Measurements from ENCODE around the gene PRDM16.
"Not testable (repeated sequence)": the region's sequence is repeated elsewhere in the genome, so short reads cannot be mapped to it uniquely, and the experiment has no call there.

PRDM16 gene

DNA sequence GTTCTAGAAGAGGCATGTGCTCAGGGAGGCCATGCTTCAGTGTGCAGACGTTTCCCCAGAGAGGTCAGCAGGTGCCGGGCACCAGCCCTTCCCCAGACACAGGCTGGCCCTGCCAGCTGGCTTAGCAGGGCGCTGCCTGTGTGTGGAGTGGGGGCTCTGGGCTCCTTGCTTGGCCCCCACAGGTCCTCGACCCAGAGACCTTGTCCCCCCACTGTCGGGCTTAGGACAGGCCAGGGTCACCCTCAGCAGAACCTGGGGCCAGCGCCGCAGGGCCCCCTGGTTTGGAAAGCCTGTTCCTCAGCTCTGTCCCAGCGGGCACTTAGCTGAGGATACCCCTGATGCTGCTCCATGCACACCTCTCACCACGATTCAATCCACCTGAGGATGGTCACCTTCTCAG is 213.2 kb downstream of the PRDM16 start:
- no peak for DNase-seq (ENCODE audit: low read depth)

DNA sequence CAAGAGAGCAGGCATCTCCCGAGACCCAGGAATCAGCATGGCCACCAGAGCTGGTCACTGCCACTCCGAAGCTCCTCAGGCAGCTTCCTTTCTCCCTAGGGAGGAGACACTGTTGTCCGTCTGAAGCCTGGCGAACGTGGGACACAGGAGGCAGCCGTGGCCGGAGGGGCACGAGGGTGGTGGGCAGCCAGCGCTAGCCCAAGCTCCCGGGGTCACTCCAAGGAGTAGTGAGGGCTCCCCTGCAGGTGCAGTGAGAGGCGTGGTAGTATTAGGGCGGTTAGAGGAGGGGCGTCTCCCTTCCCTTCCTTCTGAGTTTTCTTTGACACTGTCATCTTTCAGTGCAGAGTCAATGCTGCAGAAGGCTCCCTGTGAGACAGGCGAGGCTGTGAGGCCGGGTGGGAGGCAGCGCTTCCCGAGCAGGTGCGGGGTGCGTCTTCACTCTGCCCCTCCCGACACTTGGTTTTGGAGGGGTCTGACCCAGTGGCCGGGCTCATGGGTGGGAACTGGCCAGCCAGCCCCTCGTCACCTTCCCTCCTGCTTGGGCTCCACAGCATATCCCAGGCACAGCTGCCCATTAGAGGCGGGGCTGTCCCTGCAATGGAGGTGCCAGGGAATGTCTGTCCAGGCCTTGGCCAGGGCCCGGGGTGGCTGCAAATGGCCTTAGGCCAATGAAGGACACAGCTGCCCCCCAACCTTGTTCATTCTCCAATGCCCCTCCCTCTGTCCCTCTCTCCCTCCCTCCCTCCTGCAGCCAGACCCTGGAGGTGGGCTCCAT is 213.8 kb downstream of the PRDM16 start:
- DNase-seq (ENCODE audit: low read depth) = no peak

DNA sequence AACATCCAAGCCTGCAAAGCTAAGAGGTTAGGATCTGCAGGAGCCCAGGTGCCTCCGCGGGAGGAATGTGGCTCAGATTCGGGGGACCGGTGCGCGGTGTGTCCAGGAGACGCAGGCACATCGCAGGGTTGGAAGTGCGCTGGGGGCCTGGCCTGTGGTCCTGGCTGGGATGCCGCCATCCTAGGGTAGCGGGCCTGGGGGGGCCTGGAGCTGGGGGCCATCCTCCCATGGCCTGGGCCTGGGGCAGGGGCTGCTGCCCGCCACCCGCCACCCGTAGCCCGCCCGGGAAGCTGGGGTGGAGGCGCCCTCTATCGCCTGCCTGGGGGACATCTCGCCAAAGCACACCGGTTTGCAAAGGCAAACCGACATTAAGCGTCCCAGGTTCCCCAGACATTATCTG is 214.8 kb downstream of the PRDM16 start:
- DNase-seq (ENCODE audit: low read depth) = peak; percentile 15

DNA sequence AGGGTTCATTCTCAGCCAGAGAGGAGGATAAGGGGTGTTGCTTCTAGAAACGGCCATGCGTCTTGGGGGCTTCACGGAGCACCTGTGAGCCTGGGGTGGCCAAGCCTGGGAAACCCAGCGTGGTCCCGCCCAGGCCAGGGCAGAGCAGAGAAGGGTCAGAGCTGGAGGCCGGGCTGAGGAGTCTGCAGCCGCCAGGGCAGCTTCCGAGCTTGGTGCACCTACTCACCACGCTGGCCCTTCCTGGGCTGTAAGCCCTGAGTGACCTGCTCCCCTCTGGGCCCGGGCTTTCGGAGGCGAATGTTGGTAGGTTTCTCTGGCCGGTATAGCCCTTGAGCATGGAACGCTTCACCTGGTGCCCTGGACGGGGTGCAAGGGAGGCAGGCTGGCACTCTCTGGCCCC is 215.7 kb downstream of the PRDM16 start:
- DNase-seq (ENCODE audit: low read depth) = no peak

DNA sequence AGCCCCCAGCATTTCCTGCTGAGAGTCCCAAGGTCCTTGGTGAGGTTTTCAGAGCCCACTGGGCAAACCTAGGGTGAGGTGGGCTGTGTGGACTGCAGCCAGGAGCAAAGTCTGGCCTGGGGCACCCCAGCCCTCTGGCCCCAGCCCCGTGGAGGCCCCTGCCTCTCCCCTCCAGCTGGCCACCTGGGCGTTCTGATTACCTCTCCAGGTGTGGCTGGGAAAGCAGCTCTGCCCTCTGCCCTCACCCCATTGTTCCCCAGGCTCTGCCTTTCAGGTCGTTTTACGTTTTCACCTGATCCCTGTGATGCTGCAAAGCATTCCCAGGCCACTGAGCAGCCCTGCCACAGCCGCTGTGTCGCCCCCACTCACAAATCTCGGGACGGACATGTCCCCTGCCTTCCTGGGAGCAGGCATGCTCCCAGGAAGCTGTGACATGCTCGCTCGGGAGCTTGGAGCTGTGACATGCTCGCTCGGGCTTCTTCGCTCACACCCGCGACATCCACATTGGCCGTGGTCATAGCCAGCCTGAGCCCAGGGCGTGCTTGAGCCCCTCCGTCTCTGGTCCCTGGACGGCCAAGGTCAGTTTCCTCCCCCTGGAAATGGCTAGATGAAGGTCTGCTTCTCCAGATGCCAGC is 216.2 kb downstream of the PRDM16 start:
- DNase-seq (ENCODE audit: low read depth) = no peak

DNA sequence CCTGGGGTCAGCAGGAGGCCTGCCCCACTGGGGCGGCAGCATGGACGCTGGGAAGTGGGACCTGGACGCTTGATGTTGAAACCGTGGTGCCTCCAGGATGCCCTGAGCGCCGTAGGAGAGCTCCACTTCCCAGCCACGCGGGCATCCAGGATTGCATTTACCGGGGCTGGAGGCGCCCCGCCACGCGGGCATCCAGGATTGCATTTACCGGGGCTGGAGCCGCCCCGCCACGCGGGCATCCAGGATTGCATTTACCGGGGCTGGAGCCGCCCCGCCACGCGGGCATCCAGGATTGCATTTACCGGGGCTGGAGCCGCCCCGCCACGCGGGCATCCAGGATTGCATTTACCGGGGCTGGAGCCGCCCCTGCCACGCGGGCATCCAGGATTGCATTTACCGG is 218.1 kb downstream of the PRDM16 start:
- DNase-seq (ENCODE audit: low read depth) = not testable (repeated sequence)

DNA sequence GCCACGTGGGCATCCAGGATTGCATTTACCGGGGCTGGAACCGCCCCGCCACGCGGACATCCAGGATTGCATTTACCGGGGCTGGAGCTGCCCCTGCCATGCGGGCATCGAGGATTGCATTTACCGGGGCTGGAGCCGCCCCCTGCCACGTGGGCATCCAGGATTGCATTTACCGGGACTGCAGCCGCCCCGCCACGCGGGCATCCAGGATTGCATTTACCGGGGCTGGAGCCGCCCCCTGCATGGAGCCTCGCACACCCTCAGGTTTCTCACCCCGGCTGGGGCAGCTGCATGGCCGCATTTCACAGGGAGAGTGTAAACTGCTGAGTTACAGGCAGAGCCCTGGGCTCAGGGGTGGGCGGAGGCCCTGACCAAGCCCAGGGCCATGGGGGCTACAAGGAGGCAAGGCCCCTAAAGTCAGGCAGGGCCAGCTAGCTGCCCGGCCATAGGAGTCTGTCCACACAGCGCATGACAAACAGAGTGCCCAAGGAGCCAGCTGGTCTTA is 218.7 kb downstream of the PRDM16 start:
- DNase-seq (ENCODE audit: low read depth) = no peak

DNA sequence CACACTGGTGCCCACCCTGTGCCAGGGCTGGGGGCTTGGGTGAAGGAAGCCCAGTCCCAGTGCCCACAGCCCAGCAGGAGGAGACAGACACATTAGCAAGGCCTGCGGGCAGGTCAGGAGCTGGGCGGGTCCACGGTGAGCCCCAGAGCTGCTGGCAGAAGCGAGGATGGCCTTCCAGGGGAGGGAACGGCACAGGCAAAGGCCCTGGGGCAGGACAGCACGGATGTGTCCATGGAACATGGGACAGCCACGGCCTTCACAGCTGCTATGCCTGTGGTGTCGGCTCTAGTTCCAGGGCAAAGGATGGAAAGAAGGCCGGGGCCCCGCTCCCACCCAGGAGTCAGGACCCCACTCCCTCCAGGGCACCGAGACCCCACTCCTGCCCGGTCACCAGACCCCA is 220.5 kb downstream of the PRDM16 start:
- DNase-seq (ENCODE audit: low read depth) = no peak

DNA sequence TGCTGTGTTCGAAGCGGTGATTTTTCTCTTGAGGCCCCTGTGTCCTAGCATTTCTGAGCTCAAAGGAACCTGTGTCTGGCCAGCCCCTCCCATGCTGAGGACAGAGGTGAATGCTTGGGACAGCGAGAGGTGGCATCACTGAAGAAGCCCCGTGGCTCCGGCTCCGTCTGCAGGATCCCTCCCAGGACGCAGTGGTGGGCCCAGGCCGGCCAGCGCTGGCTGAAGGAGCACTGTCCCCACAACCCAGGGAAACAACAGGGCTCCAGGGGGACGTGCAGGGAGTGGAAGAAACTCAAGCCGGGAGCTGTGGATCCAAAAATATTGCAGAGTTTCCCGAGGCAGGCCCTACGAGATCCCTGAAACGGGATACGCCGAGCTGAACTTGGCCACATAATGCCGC is 221.4 kb downstream of the PRDM16 start:
- no peak for DNase-seq (ENCODE audit: low read depth)

DNA sequence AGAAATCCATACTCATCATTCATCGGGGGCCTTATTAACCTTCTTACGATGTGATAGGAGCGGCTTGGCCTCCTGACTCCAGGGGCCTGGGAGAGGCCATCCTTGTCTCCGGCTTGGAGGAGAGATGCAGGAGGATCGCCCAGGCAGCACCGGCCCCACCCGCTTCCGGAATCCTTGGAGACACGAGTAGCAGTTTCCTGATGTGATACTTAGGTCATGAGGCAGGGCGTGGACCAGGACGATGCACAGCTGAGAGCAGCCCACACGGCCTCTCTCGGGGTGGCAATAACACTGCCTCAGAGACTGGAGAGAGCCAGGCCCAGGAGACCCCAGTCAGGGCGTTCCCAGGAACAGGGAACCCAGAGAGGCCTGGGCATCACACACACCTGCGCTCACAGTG is 221.9 kb downstream of the PRDM16 start:
- no peak for DNase-seq (ENCODE audit: low read depth)

DNA sequence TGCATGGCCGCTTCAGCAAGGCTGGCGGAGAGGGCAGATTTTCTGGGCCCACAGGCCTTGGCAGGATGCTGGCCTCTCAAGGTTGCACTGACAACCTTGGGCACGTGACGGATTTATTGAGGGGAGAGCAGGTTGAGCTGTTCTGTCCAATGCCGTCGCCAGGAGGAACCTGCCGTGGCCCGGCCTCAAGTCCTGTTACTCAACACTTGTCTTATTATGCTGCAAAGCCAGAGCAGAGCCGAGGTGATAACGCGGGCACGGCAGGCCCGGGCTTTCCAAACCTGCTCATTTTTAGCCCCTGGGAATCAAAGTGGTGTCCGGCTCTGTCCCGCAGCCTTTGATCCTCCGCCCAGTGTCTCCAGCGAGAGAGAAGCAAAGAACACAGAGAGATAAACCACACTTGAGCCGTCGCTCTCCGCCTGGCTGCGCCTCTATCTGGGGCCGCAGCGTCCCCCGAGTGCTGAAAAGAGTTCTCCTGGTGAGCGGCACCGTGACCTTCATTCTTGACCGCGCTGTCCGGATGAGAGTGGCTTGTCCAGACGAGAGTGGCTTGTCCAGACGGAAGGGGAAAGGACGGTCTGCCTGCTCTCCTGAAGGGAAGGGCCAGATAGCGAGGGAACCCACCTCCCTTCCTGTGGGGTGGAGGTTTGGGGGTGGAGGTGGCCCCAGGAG is 223.2 kb downstream of the PRDM16 start:
- DNase-seq (ENCODE audit: low read depth) = no peak

DNA sequence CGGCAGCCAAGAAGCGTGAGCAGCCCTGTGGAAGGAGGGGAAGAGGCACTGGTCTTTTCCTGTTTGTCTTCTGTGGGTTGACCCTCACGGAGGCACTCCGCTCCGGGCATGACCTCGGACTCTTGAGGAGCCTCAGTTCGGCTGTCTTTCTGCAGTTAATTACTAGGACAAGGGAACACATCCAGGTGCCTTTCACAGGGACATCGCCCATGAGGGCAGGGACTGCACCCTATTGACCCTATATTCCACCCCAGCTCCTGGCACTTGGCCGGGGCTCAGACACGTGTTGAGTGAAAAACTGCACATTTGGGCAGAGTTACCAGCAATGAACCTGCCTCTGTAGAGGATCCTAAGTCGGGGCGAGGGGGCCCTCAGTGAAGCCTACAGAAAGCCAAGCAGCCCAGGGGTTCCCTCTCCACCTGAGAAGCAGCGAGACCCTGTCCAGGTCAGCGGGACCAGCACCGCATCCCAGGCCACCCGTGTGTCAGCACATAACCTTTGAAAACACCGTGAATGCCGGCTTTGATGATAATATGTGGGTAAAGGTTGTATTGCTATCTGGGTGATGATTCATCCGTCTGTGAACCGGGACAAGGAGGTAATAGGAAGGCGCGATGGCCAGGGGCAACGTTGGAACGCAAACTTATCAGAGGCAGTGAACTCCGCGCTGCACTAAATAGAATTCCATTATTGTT is 224.0 kb downstream of the PRDM16 start:
- no peak for DNase-seq (ENCODE audit: low read depth)

DNA sequence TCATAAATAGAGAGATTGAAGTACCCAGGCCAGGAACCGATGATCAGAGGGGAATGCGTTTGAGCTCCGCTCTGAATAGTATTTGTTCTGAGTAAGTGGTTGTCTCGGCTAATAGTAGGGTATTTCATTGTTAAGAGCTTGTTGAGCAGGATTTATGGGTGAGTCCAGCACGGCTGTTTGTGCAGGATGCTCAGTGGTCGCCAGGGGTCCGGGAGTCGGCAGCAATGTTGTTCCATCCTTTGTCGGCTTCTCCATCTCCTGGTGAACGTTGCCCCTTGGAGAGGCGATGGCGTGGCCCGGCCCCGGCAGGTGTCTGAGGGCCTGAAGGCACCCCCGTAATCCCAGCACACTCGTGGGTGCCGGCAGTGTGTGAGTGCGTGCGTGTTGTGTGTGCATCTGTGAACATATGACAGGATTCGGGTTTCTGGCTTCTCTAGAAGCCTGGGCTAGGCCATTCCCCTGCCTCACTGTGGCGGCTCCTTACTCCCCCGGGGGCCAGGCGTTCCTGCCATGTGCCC is 224.6 kb downstream of the PRDM16 start:
- DNase-seq (ENCODE audit: low read depth) = no peak

DNA sequence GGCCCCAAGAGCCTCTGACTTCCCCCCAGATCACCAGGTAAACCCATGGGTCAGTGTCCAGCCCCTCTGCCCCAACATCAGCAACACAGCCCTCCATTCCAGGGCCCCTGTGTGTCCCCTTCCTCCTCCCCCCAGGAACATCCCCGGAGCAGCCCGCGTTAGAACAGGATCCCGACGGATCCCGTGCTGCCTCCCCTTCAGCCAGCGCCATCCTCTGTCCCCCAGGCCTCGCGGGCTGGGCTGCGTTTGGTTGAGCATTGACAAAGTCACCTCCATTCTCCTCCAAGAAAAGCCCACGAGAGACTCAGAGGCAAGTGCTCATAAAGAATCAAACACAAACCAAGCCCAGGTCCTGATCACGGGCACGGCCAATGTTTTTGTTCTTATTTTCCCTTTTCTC is 225.4 kb downstream of the PRDM16 start:
- DNase-seq (ENCODE audit: low read depth) = no peak

DNA sequence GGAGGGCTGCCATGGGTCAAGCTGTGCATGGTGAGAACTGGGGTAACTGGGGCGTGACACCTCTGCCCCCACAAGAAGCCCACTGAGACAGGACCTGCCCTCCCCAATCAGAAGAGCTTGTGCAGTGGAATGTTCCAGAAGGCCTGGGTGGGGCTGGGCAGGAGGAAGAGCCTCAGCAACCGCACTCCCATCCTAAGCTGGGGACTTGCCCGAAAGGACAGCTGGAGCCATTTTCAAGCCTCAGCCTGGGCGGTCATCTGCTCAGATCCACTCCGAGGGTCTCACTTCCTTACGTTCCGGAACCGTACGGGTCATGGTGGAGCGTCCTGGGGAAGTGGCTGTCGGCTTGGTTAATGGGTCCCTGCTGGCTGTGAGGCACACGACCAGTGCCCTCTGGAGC is 226.8 kb downstream of the PRDM16 start:
- no peak for DNase-seq (ENCODE audit: low read depth)

DNA sequence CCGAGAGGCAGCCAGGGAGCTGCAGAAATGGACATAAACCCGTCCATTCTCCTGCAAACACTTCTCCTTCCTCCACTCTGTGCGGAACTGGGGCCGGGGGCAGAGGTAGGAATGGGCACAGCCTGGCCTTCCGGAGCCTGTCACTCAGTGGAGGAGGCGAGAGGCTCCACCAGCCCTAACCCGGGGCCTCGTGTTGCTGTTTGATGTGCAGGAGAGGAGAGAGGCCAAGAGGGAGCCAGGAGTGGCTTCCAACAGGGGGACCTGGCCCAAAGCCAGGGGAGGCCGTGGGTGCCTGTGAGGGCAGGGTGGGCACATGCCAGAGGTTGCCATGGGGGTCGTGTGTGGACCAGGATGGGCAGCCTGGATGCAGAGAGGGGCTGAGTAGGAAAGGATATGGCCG is 227.3 kb downstream of the PRDM16 start:
- DNase-seq (ENCODE audit: low read depth) = no peak

DNA sequence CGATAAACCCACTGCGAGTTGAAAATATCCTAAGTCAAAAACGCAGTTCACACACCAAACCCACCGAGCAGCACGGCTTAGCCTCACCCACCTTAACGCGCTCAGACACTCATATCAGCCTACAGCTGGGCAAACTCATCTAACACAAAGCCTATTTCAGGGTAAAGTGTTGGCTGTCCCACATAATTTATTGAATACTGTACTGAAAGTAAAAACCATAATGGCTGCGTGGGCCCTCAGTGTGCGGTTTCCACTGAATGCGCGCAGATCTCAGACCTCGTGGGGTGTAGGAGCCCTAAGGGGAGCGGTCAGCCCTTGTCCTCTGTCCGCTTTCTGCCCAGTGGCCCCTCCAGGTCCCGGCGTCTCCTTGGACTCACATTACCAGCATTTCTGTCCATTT is 227.8 kb downstream of the PRDM16 start:
- DNase-seq (ENCODE audit: low read depth) = no peak

DNA sequence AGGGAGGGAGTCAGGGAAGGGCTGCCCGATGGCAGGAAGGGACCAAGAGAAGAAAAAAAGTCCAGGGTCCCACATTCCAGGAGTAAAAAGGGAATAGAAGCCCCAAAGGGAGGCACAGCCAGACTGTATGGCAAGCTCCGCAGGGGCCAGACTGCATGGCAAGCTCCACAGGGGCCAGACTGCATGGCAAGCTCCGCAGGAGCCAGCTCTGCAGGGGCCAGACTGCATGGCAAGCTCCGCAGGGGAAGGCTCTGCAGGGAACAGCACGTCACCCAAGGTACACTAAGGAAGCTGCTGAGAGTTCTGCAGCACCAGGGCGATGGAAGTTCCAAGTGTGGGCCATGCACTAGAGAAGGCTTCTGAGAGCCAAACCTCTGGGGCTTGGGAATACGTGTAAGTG is 228.8 kb downstream of the PRDM16 start:
- no peak for DNase-seq (ENCODE audit: low read depth)

DNA sequence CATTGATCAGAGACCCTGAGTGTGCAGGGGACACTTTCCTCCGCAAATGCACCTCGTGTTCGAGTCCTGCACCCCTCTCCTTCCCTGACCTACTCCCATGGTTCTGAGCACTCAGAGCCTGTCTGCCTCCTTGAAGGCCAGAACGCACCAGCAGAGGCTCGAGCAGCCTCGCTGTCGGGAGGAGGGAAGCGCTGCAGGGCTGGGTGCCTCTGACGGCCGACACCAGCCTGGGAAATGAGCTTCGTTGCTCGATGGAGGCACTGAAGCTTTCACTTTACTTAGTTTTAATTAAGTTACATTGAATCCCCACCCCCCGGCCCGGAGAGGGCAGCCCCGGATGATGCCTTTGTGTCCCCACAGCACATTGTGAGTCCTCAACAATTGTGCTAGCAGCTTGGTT is 229.2 kb downstream of the PRDM16 start:
- DNase-seq (ENCODE audit: low read depth) = no peak

DNA sequence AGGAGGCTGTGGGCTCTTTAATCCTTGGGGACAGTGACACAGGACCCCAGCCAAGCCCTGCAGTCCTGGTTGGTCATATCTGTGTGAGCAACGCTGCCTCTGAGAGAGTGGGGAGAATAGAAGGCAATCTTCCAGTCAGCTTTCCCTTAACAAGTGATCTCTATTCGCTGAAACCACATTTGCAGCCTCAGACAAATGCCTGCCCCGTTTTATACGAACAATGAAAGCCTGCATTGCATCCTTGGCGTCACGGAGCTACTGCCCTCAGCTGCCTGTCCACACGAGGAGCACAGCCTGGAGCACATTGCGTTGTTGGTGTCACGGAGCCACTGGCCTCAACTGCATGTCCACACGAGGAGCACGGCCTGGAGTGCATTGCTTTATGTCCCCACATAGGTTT is 235.2 kb downstream of the PRDM16 start:
- no peak for DNase-seq (ENCODE audit: low read depth)

DNA sequence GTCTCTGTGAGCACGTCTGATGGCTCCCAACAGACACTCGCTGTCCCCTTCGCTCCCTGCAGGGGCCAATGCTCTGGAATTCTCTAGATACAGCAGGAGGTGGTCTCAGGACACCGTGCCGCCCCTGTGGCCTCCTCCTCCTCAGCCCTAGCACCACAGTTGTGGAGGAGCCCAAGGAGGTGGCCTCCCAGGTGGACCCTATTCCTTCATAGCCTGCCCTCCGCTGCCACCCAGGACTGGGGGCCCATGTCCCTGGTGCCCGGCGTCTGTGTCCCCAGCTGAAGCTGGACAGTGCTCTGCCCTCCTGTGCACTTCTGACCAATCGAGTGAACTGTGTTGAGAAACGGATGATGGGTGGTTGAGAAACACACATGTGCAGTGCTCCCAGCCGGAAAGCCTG is 235.7 kb downstream of the PRDM16 start:
- DNase-seq (ENCODE audit: low read depth) = no peak

DNA sequence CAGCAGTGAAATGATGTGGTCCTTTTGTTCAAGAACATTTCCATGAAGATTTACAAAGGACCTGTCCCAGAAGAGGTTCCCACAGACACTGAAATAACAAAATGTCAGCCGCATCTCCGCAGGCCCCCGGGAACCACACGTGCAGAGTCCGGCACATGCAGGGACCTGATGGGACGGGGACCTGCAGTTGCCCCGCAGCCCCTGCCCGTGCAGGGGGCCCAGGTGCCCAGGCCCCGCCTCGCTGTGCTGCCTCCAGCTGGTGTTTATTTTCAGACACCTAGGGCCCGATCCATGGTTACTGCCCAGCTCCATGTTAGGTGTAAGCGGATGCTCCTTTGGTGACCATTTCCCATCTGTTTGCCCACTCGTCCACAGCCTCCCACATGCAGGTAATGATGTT is 236.2 kb downstream of the PRDM16 start:
- DNase-seq (ENCODE audit: low read depth) = no peak
